HG03571 (cell line): ENCODE data around the gene ZNF484.
"Not testable (repeated sequence)": the region's sequence is repeated elsewhere in the genome, so short reads cannot be mapped to it uniquely, and the experiment has no call there.

Experiments used
- ATAC-seq: cut with Tn5 transposase; IDR thresholded peaks from one replicate; pipeline ENCODE4 v1.9.1; 2021; ENCODE audit not compliant: unreplicated experiment

ZNF484 gene

GRCh38 chr9:92864152-92864551 lies 13.7 kb downstream of the ZNF484 start:
- ATAC-seq = no peak

- ATAC-seq = no peak
Measured at GRCh38 chr9:92860867-92861266, 17.0 kb downstream of the ZNF484 start.

GRCh38 chr9:92857236-92857635 lies 20.6 kb downstream of the ZNF484 start:
- no peak for ATAC-seq

- ATAC-seq = no peak
Measured at GRCh38 chr9:92853716-92854115, 24.1 kb downstream of the ZNF484 start.

GRCh38 chr9:92850898-92851297 lies 26.9 kb downstream of the ZNF484 start:
- no peak for ATAC-seq

GRCh38 chr9:92848740-92849139 lies 29.1 kb downstream of the ZNF484 start:
- not testable (repeated sequence) for ATAC-seq

GRCh38 chr9:92846662-92847145 lies 31.1 kb downstream of the ZNF484 start:
- no peak for ATAC-seq

- ATAC-seq = not testable (repeated sequence)
Measured at GRCh38 chr9:92838411-92838810, 39.4 kb downstream of the ZNF484 start.

GRCh38 chr9:92837191-92837590 lies 40.6 kb downstream of the ZNF484 start:
- ATAC-seq = no peak

- no peak for ATAC-seq
Measured at GRCh38 chr9:92829420-92829819, 48.4 kb downstream of the ZNF484 start.

GRCh38 chr9:92825065-92825464 lies 52.8 kb downstream of the ZNF484 start:
- ATAC-seq = not testable (repeated sequence)

GRCh38 chr9:92820964-92821363 lies 56.9 kb downstream of the ZNF484 start:
- no peak for ATAC-seq

GRCh38 chr9:92819898-92820297 lies 57.9 kb downstream of the ZNF484 start:
- ATAC-seq = not testable (repeated sequence)

GRCh38 chr9:92809629-92810326 lies 68.1 kb downstream of the ZNF484 start:
- ATAC-seq = not testable (repeated sequence)

- no peak for ATAC-seq
Measured at GRCh38 chr9:92808726-92809451, 68.9 kb downstream of the ZNF484 start.

GRCh38 chr9:92807757-92808725 lies 69.8 kb downstream of the ZNF484 start:
- ATAC-seq = no peak

GRCh38 chr9:92807031-92807756 lies 70.6 kb downstream of the ZNF484 start:
- no peak for ATAC-seq

GRCh38 chr9:92804727-92805126 lies 73.1 kb downstream of the ZNF484 start:
- no peak for ATAC-seq

- no peak for ATAC-seq
Measured at GRCh38 chr9:92798358-92798757, 79.5 kb downstream of the ZNF484 start.

GRCh38 chr9:92796337-92796804 lies 81.5 kb downstream of the ZNF484 start:
- ATAC-seq = not testable (repeated sequence)
